Activated naive CD4-positive, alpha-beta T cell treated with anti-CD3 and anti-CD28 coated beads for 36 hours (primary cell): ENCODE results near the gene ZNF862. TPM values are rescaled to one million over a fixed set of nuclear protein-coding genes. Genes with fewer than 3 reads are reported as not detected.

Source experiments
- CTCF ChIA-PET: fragments of 350-600 bp; sonication (Branson Sonifier 250); formaldehyde crosslinking; loops from one replicate; lab custom pipeline; 2021; ENCODE audit warnings: antibody characterized with exemption; lab: Charles Lee
- DNase-seq: peaks from one replicate; pipeline ENCODE4 v3.0.0-alpha.2; 2020
- H3K27ac Mint-ChIP-seq: one replicate; pipeline ENCODE4 v1.8.0; 2021; ENCODE audit warnings: mild to moderate bottlenecking, mixed read lengths
- H3K27me3 Mint-ChIP-seq: one replicate; pipeline ENCODE4 v1.8.0; 2021; ENCODE audit warnings: low read depth, mixed read lengths
- H3K36me3 Mint-ChIP-seq: one replicate; pipeline ENCODE4 v1.8.0; 2021; ENCODE audit warnings: low read depth, mixed read lengths
- H3K4me1 Mint-ChIP-seq: one replicate; pipeline ENCODE4 v1.8.0; 2021; ENCODE audit warnings: low read depth, mixed read lengths
- H3K4me3 Mint-ChIP-seq: one replicate; pipeline ENCODE4 v1.8.0; 2021; ENCODE audit warnings: mild to moderate bottlenecking, moderate library complexity, mixed read lengths
- H3K9me3 Mint-ChIP-seq: one replicate; pipeline ENCODE4 v1.8.0; 2021; ENCODE audit warnings: mixed read lengths
- intact Hi-C: fragments of 100-400 bp; cut with micrococcal nuclease; formaldehyde crosslinking; loops from one replicate; pipeline ENCODE4 v1.15.1; 2023
- total RNA-seq, 2 experiments: library from RNA; stranded (reverse); gene quantifications; one replicate each; pipeline ENCODE4 v1.2.3, GENCODE V29; 2021

Gene ZNF862
- total RNA-seq, 2 experiments from 2014 or later = 17.6 to 19.4 TPM

DNA sequence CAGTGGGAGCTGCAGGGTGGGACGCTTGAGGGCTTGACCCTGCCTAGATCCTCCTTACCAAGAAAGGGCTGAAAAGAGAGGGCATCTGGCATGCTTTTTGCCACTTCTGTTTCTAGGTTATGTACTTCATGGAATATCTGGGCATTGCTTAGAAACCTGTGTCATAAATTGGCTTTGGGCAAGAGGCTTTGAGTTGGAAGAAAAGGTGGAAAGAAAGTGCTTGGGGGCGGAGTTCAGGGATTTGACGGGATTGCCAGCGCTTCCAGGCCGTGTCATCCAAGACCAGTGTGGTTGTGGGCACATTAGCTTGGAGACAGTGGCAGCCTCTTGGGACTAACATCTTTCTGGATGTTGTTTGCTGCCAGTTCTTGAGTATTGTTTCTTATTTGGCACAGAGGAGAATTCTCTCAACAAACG is 825 bp downstream of the ZNF862 start:
- peak overlapping the region; percentile 76 for H3K4me3 Mint-ChIP-seq
- DNase-seq = no peak
- no peaks in the 10 kb centered on the region for H3K9me3 Mint-ChIP-seq
- intact Hi-C loops = loop anchor here (1.0 to 2.0 kb wide), 6 partner anchors 16 to 540 kb away; partner anchors contain the start of genes ATP6V0E2 and ZNF775
- H3K4me1 Mint-ChIP-seq = peaks cover 29% of the 10 kb centered on the region
- H3K27me3 Mint-ChIP-seq = no peaks in the 10 kb centered on the region
- H3K27ac Mint-ChIP-seq = peak overlapping the region; percentile 68
- H3K36me3 Mint-ChIP-seq = no peaks in the 10 kb centered on the region
- CTCF ChIA-PET = interaction anchor here (0.7 to 2.2 kb wide), 6 partner anchors 10 to 154 kb away, joined by 3 to 18 read pairs (median 4); no protein-coding TSS in a partner anchor

DNA sequence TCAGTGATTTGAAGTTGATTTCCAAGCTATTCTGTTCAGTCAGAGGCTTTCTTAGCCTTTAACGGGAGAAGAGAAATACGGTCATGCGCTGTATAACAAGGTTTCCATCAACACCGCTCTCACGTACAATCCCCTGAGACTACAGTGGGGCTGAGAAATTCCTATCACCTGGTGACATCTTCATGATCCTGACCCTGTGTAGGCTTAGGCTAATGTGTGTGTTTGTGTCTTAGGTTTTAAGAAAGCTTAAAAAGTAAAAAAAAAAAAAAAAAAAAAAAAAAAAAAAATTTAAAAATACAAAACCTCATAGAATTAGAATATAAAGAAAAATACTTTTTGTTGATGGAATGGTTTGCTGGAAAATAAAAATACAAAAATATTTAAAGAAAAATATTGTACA is 1.8 kb downstream of the ZNF862 start:
- CTCF ChIA-PET = interaction anchor here (1.0 to 2.2 kb wide), 7 partner anchors 9 to 45 kb away, joined by 3 to 18 read pairs (median 4); no protein-coding TSS in a partner anchor
- H3K27me3 Mint-ChIP-seq = no peaks in the 10 kb centered on the region
- no peaks in the 10 kb centered on the region for H3K9me3 Mint-ChIP-seq
- H3K4me1 Mint-ChIP-seq = peaks cover 37% of the 10 kb centered on the region
- H3K36me3 Mint-ChIP-seq = no peaks in the 10 kb centered on the region
- DNase-seq = no peak
- intact Hi-C loops = loop anchor here (2.0 kb wide), 2 partner anchors 15 to 125 kb away; a partner anchor contains a TSS
- H3K4me3 Mint-ChIP-seq = peak overlapping the region; percentile 76
- H3K27ac Mint-ChIP-seq = no peak overlapping the region

DNA sequence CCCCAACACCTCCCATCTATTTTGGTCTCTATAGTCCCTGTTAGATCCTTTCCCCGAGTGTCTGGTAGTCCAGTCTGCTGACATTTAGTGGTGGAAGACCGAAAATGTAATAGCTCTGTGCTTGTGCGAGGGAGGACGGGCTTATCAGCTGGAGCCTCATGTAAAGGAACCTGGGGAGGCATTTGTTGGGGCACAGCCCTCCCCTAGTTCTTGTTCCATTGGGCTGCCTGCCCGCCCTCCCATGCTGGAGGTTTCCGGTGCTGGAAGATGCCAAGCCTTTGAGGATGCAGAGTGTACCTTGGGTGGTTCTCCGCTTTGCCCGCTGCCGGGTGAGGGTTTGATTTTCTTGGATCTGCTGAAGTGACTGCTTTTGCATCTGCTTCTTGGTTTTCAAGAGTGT is 5.4 kb downstream of the ZNF862 start:
- no peak overlapping the region for H3K27ac Mint-ChIP-seq

DNA sequence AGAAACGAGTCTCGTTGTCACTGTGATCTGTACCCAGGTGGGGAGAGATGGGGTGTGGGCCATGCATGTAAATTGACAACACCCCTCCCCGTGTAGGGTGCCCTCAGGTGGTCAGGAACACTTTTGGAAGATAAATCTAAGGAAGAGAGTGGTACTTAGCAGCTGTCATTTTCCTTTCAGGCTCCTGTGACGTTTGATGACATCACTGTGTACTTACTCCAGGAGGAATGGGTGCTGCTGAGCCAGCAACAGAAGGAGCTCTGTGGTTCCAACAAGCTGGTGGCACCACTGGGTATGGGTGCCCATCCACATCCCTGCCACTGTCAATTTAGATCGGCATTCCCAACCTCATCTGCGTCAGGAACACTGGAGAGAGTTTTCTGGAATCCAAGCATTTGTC is 6.3 kb downstream of the ZNF862 start:
- no peak for DNase-seq
- Mint-ChIP-seq H3K4me1 (peaks cover 38% of the 10 kb centered on the region), H3K27me3 (no peaks in the 10 kb centered on the region), H3K4me3 (peak overlapping the region; percentile 20), H3K27ac (no peak overlapping the region), H3K9me3 (no peaks in the 10 kb centered on the region), H3K36me3 (peaks cover 2% of the 10 kb centered on the region)
- intact Hi-C loops = loop anchor here (1.0 kb wide), 1 partner anchor 10 kb away; no protein-coding TSS in a partner anchor
- CTCF ChIA-PET = interaction anchor here (0.7 to 1.7 kb wide), 2 partner anchors 27 to 36 kb away, joined by 3 to 6 read pairs; no protein-coding TSS in a partner anchor

More for the DNA sequence above, 5.4 kb downstream of the ZNF862 start:
- no peak for DNase-seq
- Mint-ChIP-seq H3K27me3 (no peaks in the 10 kb centered on the region), H3K9me3 (no peaks in the 10 kb centered on the region), H3K4me3 (no peak overlapping the region), H3K36me3 (no peaks in the 10 kb centered on the region), H3K4me1 (peaks cover 45% of the 10 kb centered on the region)
- CTCF ChIA-PET = interaction anchor here (1.7 kb wide), 1 partner anchor 28 kb away, joined by 6 read pairs; no protein-coding TSS in a partner anchor
- intact Hi-C loops = no loop called here

DNA sequence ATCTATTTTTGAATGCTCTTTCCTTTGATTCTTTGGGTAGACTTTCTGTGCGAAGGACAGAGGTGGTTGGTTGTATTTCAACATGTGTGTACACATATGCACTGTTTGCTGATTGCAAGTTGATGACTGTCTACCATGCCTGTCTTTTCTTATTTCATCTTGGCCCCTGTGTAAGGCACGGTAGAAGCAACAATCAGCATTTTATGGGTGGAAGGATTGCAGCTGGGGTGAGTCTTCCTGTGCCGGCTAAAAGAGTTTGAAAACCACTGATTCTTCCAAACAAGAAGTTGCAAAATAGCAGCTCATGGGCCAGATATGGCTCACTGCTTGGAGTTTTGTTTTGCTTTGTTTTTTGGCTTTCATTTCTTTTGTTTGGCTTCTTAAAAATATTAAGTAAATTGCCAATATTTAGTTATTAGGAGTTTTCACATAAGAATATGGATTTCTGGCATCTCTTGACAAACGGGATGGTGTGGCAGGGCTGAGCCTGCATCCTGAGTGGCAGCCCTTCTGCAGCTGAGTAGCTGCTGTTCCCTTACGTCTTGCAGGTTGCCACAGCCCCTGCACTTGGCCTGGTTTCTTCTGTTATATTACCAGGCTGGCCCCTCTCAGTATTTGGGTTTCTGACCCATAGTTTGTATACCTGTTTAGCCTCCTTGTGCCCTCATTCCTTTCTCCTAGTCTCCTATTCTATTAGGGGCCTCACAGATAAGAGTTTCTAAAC is 7.2 kb downstream of the ZNF862 start:
- no peaks in the 10 kb centered on the region for H3K9me3 Mint-ChIP-seq

DNA sequence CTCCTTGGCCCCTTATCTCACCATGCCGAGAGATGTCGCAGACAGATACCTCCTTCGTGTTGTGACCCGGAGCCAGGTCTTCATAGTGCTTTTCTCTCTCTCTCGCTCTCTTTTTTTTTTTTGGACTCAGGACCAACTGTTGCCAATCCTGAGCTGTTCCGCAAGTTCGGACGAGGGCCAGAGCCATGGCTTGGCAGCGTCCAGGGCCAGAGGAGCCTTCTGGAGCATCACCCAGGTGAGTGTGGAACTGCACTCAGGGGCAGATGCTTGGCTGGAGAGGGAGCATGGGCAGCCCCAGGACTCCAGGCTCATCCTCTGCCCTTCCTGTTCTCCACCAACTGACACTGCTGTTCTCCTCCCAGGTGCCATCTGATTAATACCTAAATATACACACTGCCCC is 7.8 kb downstream of the ZNF862 start:
- Mint-ChIP-seq H3K4me1 (peaks cover 47% of the 10 kb centered on the region), H3K36me3 (peaks cover 2% of the 10 kb centered on the region), H3K27me3 (no peaks in the 10 kb centered on the region), H3K4me3 (no peak overlapping the region), H3K27ac (no peak overlapping the region), H3K9me3 (no peaks in the 10 kb centered on the region)
- intact Hi-C loops = no loop called here
- DNase-seq = no peak
- CTCF ChIA-PET = no interaction called here

More for the DNA sequence above, 7.2 kb downstream of the ZNF862 start:
- no peaks in the 10 kb centered on the region for H3K27me3 Mint-ChIP-seq
- DNase-seq = no peak
- H3K27ac Mint-ChIP-seq = no peak overlapping the region
- H3K36me3 Mint-ChIP-seq = peaks cover 2% of the 10 kb centered on the region
- CTCF ChIA-PET = no interaction called here
- intact Hi-C loops = no loop called here
- no peak overlapping the region for H3K4me3 Mint-ChIP-seq
- H3K4me1 Mint-ChIP-seq = peaks cover 43% of the 10 kb centered on the region

DNA sequence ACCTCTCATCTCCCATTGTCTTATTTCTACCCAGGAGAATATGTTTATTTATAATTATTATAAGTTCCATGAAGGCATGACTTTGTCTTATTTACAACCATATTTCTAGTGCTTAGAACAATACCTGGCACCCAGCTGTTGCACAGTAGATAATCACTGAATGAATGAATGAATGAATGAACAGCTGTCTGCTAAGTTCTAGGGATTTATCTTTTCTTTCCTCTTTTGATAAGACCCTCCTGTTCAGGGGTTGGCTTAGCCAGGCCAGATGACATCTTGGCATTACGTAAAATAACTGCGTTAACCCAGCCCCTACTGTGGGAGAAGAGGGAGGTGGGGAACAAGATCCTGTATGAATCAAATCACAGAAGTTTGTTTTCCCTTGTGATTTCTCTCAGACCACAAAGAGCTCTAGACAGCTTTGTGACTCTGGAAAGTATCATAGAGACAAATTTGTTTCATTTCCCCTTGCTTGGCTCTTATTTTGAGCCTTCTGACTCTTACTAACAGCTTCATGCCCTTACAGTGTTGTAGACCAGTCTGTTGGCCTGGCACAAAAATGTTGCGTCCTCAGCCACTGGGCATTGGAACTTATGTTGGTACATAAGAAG is 8.4 kb downstream of the ZNF862 start:
- peaks cover 45% of the 10 kb centered on the region for H3K4me1 Mint-ChIP-seq
- no peaks in the 10 kb centered on the region for H3K9me3 Mint-ChIP-seq
- no peaks in the 10 kb centered on the region for H3K27me3 Mint-ChIP-seq
- no peak overlapping the region for H3K4me3 Mint-ChIP-seq
- no peak for DNase-seq
- intact Hi-C loops = no loop called here
- H3K27ac Mint-ChIP-seq = no peak overlapping the region
- CTCF ChIA-PET = no interaction called here
- H3K36me3 Mint-ChIP-seq = peaks cover 2% of the 10 kb centered on the region

DNA sequence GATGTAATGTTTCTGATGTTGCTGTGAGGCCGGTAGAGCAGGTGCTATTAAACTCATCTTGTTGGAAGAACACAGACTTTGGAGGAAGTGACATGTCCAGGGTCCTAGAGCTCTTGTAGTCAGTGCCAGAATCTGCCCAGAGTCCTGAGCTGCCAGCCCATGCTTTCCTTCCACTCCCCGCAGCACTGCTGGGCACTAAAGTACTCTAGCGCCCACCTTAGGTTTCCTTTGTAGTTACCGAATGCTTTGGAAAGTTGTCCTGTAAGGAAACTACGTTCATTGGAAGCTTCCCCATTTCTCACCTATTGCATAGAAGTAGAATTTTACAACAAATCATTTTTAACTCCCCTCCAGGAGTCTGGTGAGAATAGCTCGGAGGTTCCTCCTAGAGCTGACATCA is 11.0 kb downstream of the ZNF862 start:
- CTCF ChIA-PET = interaction anchor here (1.3 to 2.6 kb wide), 5 partner anchors 9 to 34 kb away, joined by 4 to 18 read pairs (median 5); no protein-coding TSS in a partner anchor
- H3K4me1 Mint-ChIP-seq = peaks cover 41% of the 10 kb centered on the region
- peaks cover 5% of the 10 kb centered on the region for H3K36me3 Mint-ChIP-seq

DNA sequence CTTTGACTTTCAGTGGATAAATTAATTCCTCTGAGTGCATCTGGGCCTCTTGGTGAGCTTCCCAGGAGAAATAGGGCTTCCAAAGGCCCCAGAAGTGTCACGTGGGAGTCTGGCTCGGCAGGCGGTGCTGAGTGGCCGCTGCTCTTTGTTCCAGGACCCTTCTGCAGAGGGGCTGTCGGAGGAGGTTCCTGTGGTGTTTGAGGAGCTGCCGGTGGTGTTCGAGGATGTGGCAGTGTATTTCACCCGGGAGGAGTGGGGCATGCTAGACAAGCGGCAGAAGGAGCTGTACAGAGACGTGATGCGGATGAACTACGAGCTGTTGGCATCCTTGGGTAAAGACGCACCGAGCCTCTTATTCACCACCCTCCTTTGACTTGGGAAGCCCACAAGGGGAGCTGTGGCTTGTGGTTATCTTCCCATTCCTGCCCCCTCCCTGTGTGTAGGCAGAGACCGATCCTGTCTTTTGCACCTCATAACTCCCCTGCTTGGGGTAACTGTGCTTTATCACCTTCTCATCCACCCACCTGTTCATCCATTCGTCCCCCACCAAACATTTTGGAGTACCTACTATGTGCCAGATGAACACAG is 11.9 kb downstream of the ZNF862 start:
- no peak for DNase-seq
- no peaks in the 10 kb centered on the region for H3K27me3 Mint-ChIP-seq
- H3K36me3 Mint-ChIP-seq = peaks cover 5% of the 10 kb centered on the region
- intact Hi-C loops = no loop called here
- CTCF ChIA-PET = interaction anchor here (1.2 to 2.6 kb wide), 7 partner anchors 10 to 34 kb away, joined by 3 to 18 read pairs (median 4); no protein-coding TSS in a partner anchor
- H3K4me1 Mint-ChIP-seq = peaks cover 43% of the 10 kb centered on the region
- H3K4me3 Mint-ChIP-seq = no peak overlapping the region
- no peaks in the 10 kb centered on the region for H3K9me3 Mint-ChIP-seq
- no peak overlapping the region for H3K27ac Mint-ChIP-seq

More for the DNA sequence above, 11.0 kb downstream of the ZNF862 start:
- intact Hi-C loops = no loop called here
- Mint-ChIP-seq H3K9me3 (no peaks in the 10 kb centered on the region), H3K27ac (no peak overlapping the region), H3K4me3 (no peak overlapping the region), H3K27me3 (no peaks in the 10 kb centered on the region)
- no peak for DNase-seq

DNA sequence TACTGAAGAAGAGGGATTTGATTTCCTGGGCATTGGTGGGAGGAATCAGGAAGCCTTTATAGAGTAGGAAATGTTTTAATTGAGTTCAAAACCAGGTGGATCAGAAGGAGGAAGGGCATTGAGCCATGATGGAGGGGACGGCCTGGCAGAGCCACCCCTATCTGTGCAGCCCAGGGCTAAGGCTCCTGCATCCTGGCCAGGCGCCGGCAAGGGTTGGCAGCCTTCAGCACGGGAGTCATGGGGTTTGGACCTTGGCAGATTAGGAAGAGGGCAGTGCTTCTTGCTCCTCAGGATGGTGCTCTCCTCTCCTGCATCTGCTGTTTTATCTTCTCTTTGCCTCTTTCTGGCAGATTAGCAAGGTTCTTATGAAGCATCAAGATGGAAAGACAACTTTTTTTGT is 12.5 kb downstream of the ZNF862 start:
- H3K27ac Mint-ChIP-seq = no peak overlapping the region
- CTCF ChIA-PET = interaction anchor here (1.2 to 2.6 kb wide), 4 partner anchors 11 to 17 kb away, joined by 3 to 18 read pairs (median 4); no protein-coding TSS in a partner anchor
- H3K9me3 Mint-ChIP-seq = no peaks in the 10 kb centered on the region
- intact Hi-C loops = no loop called here
- H3K27me3 Mint-ChIP-seq = no peaks in the 10 kb centered on the region
- H3K4me3 Mint-ChIP-seq = no peak overlapping the region
- peaks cover 45% of the 10 kb centered on the region for H3K4me1 Mint-ChIP-seq
- H3K36me3 Mint-ChIP-seq = peaks cover 5% of the 10 kb centered on the region
- DNase-seq = no peak

DNA sequence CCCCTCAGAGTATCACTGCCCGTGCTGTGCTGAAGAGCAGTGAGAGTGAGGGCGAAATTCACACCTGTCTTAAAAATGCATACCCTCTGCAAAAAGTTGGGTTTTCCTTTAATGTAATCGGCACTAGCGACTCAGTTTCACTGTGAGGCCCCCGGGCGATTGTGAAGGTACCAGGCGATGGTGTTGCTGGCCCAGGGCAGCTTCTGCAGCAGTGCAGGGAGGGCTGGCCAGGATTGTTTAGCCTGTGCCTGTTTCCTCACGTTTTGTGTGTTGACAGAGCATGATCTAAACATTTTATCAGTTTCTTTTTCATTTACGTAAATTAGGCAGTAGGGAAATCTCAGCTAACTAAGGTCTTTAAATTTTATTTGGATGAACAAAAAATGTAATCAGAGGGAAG is 13.3 kb downstream of the ZNF862 start:
- Mint-ChIP-seq H3K36me3 (peaks cover 9% of the 10 kb centered on the region), H3K4me1 (peaks cover 46% of the 10 kb centered on the region), H3K4me3 (no peak overlapping the region), H3K27ac (no peak overlapping the region), H3K9me3 (no peaks in the 10 kb centered on the region), H3K27me3 (no peaks in the 10 kb centered on the region)
- intact Hi-C loops = no loop called here
- no peak for DNase-seq
- CTCF ChIA-PET = no interaction called here

DNA sequence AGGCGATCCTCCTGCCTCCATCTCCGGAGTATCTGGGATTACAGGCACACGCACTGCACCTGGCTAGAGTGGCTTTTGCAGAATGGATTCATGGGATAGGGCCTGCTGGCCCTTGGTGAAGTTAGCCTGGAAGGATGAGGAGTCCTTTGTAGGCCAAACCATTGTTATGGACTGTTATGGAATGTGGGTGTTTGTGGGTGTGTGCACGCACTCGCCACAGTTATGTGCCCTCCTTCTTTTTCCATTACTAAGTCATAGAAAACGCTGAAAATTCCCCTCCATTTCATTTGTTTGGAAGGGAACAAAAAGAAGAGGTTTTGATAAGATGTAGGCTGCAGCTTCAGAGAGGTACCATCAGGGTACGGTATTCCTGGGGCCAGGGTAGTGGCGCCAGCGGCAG is 15.0 kb downstream of the ZNF862 start:
- Mint-ChIP-seq H3K4me1 (peaks cover 58% of the 10 kb centered on the region), H3K27me3 (no peaks in the 10 kb centered on the region), H3K27ac (no peak overlapping the region), H3K9me3 (no peaks in the 10 kb centered on the region), H3K4me3 (no peak overlapping the region), H3K36me3 (peaks cover 10% of the 10 kb centered on the region)
- CTCF ChIA-PET = interaction anchor here (1.3 kb wide), 2 partner anchors 15 to 17 kb away, joined by 3 read pairs; partner anchors contain the start of gene ZNF862
- no peak for DNase-seq
- intact Hi-C loops = no loop called here
